LNCaP clone FGC (cell line): Measurements from ENCODE around the gene SPAG7.

Experiments used
- DNase-seq: peaks from one replicate; pipeline ENCODE4 v3.0.0-alpha.2; 2011; ENCODE audit warnings: low read depth
- H3K4me3 ChIP-seq: 2 replicates; pipeline ENCODE4 v1.5.1; 2011; ENCODE audit warnings: mild to moderate bottlenecking, low read depth, low read length, control low read depth
- TF ChIP-seq, protein P1 (sequence below): IDR thresholded peaks from 2 replicates; pipeline ENCODE4 v1.5.1; 2012; ENCODE audit warnings: mild to moderate bottlenecking; ENCODE audit not compliant: control insufficient read depth, insufficient read depth; ENCODE audit errors: extremely low read depth

Gene SPAG7

DNA sequence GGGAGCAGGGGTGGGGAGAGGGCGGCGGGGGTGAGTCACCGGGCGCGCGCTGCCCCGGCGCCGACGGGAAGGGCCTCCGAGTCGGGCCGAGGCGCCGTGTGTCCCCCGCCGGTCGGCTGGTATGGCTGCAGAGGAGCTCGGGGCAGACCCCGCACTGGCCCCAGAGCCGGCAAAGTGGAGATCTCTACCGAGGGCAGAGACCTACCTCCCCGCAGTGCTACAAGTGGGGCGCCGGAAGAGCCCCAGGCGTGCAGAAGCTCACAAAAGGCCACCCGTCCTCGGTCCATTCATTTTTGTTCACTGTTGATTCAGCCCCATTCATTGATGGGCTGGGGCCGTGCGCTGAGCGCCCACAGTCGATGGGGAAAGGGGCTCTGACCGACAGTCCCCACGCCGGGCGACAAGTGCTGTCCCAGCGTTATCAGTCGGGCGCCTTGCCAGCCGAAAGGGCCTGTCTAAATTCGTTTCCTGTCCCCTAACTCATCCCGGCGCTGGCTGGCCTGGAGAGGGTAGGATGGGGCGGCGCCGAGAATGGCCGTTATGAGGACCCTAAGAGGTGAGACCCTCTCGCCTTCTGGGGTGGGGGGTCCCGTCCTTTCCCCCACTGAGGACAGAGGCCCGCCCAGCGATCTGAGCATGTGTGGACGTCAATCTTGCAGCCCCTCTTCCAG lies 17.4 kb downstream of the SPAG7 start:
- DNase-seq = no peak
- TF ChIP-seq, protein P1, sequence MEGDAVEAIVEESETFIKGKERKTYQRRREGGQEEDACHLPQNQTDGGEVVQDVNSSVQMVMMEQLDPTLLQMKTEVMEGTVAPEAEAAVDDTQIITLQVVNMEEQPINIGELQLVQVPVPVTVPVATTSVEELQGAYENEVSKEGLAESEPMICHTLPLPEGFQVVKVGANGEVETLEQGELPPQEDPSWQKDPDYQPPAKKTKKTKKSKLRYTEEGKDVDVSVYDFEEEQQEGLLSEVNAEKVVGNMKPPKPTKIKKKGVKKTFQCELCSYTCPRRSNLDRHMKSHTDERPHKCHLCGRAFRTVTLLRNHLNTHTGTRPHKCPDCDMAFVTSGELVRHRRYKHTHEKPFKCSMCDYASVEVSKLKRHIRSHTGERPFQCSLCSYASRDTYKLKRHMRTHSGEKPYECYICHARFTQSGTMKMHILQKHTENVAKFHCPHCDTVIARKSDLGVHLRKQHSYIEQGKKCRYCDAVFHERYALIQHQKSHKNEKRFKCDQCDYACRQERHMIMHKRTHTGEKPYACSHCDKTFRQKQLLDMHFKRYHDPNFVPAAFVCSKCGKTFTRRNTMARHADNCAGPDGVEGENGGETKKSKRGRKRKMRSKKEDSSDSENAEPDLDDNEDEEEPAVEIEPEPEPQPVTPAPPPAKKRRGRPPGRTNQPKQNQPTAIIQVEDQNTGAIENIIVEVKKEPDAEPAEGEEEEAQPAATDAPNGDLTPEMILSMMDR = no peak
- H3K4me3 ChIP-seq = peak overlapping the region; percentile 99

DNA sequence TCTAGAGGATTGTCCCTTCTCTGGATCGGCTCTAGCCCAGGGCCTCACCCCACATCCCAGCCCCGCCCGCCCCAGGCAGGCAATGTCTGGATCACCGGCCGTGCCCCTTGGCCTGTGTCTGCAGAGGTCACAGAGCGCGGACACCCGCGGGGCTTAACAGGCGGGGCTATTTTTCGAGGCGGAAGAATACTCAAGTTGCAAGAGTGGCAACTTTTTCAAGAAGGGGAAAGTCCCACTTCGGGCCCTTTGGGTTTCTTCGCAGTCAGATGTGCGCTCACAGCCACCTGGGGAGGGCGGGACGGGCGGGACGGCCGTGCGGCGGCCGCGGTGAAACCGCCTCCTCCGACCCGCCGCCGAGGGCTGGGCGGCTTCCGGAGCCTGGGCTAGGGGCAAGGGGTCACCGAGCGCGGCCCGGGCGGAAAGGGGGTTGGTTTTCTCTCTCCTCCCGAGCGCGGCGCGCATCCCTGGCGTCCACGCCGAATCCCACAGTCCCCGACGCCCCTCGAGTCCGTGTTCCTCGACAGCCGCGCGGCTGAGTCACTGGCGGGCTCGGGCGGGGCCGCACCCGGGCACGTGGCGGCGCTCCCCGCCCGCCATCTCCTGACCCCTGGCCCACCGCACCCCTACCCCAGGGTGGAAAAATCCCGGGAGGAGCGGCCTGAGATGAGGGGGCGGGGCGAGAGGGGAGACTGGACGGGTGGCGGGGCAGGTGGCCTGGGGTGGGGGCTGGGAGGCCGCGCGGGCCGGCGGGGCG lies 18.1 kb downstream of the SPAG7 start:
- peak overlapping the region; percentile 99 for H3K4me3 ChIP-seq
- peak; percentile 42 for DNase-seq
- TF ChIP-seq, protein P1 = no peak

DNA sequence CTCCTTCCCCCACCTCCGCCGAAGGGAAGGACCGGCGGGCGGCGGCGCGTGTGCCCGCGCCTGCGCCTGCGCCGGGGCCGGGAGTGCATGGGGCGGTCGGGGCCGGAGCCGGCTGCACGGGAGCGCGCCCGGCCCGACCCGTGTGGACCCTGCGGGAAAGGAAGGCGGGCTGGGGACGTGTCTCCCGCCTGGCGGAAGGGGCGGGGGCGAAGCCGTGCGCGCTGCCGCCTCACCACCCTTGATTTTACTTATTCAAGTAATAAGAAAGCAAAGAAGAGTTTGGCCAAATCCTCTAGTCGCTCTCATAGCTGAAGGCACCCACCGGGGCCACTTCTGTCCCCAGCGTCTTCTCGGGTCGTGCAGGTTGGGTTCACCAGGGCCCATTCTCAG lies 18.7 kb downstream of the SPAG7 start:
- TF ChIP-seq, protein P1 = no peak
- H3K4me3 ChIP-seq = peak overlapping the region; percentile 99
- peak; percentile 45 for DNase-seq

DNA sequence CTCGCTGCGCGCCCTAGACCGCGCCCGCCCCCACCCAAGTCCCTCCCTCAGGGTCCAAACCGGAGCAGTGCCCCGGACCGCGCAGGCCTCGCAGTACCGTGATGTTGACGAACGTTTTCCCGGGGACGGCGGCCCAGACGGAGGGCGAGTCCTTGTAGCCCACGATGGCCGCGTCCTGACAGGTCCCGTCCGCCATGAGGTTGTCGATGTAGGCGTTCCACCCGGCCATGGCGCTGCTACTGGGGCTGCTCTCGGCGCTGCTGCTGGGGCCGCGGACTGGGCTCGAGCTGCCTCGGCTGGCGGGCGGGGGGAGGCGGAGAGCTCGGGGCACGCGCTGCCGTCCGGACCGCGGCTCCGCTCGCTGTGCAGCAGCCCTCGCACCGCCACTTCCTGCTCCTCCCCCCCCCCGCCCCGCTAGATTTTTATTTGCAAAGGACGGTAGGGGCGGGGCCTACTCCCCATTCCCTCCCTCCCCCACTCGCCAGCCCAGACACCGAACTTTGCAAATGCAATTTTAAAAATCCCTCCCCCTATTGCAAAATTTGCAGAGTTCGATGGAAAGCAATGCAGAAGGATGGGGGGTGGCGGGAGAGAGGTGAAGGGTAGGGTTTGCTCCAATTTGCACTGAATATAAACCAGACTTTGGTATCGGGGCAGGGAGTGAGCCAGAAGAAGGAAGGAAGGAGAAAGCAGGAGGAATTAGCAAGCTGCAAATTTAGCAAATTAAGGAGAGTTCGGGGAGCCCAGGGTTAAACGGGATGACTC lies 19.3 kb downstream of the SPAG7 start, which contains the start of gene PFN1:
Gene PFN1, minus strand, starts transcription at position 365 of the 765 bp plus-strand sequence. Its CDS starts 136 bp downstream, at position 229.
- peak; percentile 66 for DNase-seq
- TF ChIP-seq, protein P1 = no peak
- peak within 1 kb of the TSS; percentile 99 for H3K4me3 ChIP-seq

DNA sequence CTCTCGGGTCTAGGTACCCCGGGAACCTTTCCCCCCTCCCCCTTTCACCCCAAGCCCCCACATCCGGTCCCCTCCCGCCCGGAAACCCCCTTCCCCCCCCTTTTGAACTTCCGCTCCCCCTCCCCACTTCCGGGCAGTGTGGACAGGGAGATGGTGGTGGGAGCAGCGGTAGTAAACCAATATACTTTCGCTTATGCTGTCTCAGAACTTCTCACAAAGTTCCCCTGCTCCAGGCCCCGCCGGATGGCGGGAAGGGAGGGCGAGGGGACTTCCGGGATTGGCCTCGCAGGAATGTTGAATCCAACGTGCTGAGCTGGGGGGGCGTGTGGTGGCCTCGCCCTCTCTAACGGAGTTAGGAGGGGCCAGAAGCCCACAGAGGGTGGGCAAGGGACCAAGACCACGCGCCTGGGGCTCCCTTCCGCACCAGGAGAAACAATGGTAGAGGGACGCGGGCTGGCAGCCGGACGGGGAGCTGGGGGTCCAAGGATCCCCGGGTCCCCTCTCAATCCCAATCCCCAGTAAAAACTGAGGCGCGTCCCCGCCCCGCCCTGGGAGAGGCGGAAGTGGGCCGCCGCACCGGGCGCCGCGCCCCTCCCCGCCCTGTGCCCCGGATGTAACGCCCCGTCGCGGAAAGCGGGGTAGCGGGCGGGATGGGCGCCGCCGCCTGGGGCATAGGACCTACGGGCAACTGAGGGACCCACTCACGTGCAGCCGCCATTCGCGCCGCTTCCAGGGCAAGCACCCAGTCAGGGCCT lies 20.0 kb downstream of the SPAG7 start:
- DNase-seq = no peak
- TF ChIP-seq, protein P1 = no peak
- H3K4me3 ChIP-seq = peak overlapping the region; percentile 99

DNA sequence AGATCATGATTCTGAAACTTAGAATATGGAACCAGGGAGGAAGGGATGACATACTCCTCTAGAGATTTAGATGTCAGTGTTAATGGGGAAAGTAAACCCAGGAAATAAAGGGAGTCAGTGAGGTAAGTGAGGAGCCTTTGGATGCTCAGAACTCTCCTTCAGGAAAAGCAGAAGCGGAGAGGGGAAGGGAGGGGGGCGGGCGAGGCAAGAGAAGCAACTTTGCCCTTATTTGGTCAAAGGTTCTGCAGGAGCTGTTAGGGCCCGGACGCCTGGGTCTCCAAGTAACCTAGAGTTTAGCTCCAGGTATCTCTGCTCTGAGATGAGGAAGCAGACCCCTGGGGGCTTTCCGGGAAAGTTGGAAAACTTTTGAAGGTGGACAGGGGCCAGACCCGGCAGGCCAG lies 20.6 kb downstream of the SPAG7 start:
- TF ChIP-seq, protein P1 = no peak
- DNase-seq = no peak

More for the DNA sequence above, 20.6 kb downstream of the SPAG7 start:
- peak overlapping the region; percentile 99 for H3K4me3 ChIP-seq
